ENCODE data around the gene ASXL1. TPM values are rescaled to one million over a fixed set of nuclear protein-coding genes. Genes with fewer than 3 reads are reported as not detected.

ASXL1 gene
- total and polyA plus RNA-seq, 9 of the 15 experiments (the other 6 are each of a cell fraction or from before 2014, with no cell fraction given): 6.5 to 65.3 (median 32.3) TPM

GRCh38 chr20:32474967-32475811 lies 117.1 kb downstream of the ASXL1 start (continued):
- TF ChIP-seq L3MBTL2 (IDR thresholded peaks at IDR 0.05) (peak; percentile 74), ATF2 (CRISPR knock-in tag; IDR thresholded peaks at IDR 0.05) (no peak), MYC (IDR thresholded peaks at IDR 0.05; ENCODE audit: low read depth, low read length) (peak; percentile 63), MYC (CRISPR knock-in tag; IDR thresholded peaks at IDR 0.05; ENCODE audit: borderline replicate concordance, low read depth) (no peak), NEUROD1 (IDR thresholded peaks at IDR 0.05; ENCODE audit: borderline replicate concordance, low read depth, low read length, partially characterized antibody) (peak; percentile 96), FOS (IDR thresholded peaks at IDR 0.05; ENCODE audit: extremely low read depth, insufficient read length) (no peak), TAF15 (IDR thresholded peaks at IDR 0.05; ENCODE audit: low read depth, low read length) (no peak), NRF1 (conservative IDR thresholded peaks at IDR 0.05 in 1 of 2, IDR thresholded peaks at IDR 0.05 in 1 of 2) (peak; percentile 41 to 55), KHSRP (IDR thresholded peaks at IDR 0.05) (no peak), TEAD4 (IDR thresholded peaks at IDR 0.05; ENCODE audit: low read length) (peak; percentile 59; the same call in 1 of the 2 replicates), TEAD4 (CRISPR knock-in tag; IDR thresholded peaks at IDR 0.05; ENCODE audit: borderline replicate concordance) (no peak), ZNF586 (CRISPR knock-in tag; conservative IDR thresholded peaks at IDR 0.05) (no peak), IRF9 (tag; IDR thresholded peaks at IDR 0.05) (no peak), ZBTB26 (CRISPR knock-in tag; IDR thresholded peaks at IDR 0.05) (no peak), RAD51 (IDR thresholded peaks at IDR 0.05; ENCODE audit: borderline replicate concordance, low read depth) (no peak), ZNF232 (CRISPR knock-in tag; IDR thresholded peaks at IDR 0.05) (no peak), SMARCB1 (IDR thresholded peaks at IDR 0.05; ENCODE audit: insufficient read length, low read depth) (no peak), HOXB6 (CRISPR knock-in tag; IDR thresholded peaks at IDR 0.05; ENCODE audit: borderline replicate concordance) (no peak), ZBTB33 (CRISPR knock-in tag; IDR thresholded peaks at IDR 0.05) (no peak)
